Omental fat pad (tissue), 4 donors: ENCODE measurements around the gene CHRNB2. TPM values are rescaled to one million over a fixed set of nuclear protein-coding genes. Genes with fewer than 3 reads are reported as not detected.

Experiments used
- ATAC-seq: fragments of 150-250 bp; one replicate; pipeline ENCODE4 v1.9.1; 2016; ENCODE audit warnings: mild to moderate bottlenecking, moderate library complexity; ENCODE audit not compliant: low FRiP score
- DNase-seq: peaks from one replicate; pipeline ENCODE4 v3.0.0-alpha.2; 2019; ENCODE audit warnings: low spot score
- CTCF ChIP-seq, 3 donors: fragments of 450-650 bp; IDR thresholded peaks; one replicate each; pipeline ENCODE4 v1.5.1; 2016 to 2017; ENCODE audit warnings: antibody characterized with exemption in 3 of 3, mild to moderate bottlenecking in 3 of 3, moderate library complexity in 2 of 3
- total RNA-seq, 4 donors: library from RNA; depleted of rRNA; stranded (reverse); fragments of >200 nt; gene quantifications; one replicate each; pipeline ENCODE4 v1.1.0, GENCODE V29; 2016

Gene CHRNB2
- total RNA-seq, 4 donors from 2014 or later = 0.09 to 0.50 (median 0.12) TPM; not detected in 1

GRCh38 chr1:154598871-154599635, 31.5 kb downstream of the CHRNB2 start:
- ATAC-seq (no peak), DNase-seq (no peak)
- no peak for TF ChIP-seq CTCF (IDR thresholded peaks at IDR 0.05)

- ATAC-seq (no peak), DNase-seq (no peak)
- TF ChIP-seq CTCF (IDR thresholded peaks at IDR 0.05) = no peak
Observed at GRCh38 chr1:154599658-154600057, 32.1 kb downstream of the CHRNB2 start.

- no peak for DNase-seq
Observed at GRCh38 chr1:154603317-154603716, 35.7 kb downstream of the CHRNB2 start.

GRCh38 chr1:154605534-154605933, 38.0 kb downstream of the CHRNB2 start:
- ATAC-seq = no peak
- no peak for DNase-seq
- no peak for TF ChIP-seq CTCF (IDR thresholded peaks at IDR 0.05)

More at GRCh38 chr1:154603317-154603716, 35.7 kb downstream of the CHRNB2 start:
- TF ChIP-seq CTCF (IDR thresholded peaks at IDR 0.05) = no peak
- no peak for ATAC-seq

- TF ChIP-seq CTCF (IDR thresholded peaks at IDR 0.05) = no peak
- no peak for ATAC-seq
- no peak for DNase-seq
Observed at GRCh38 chr1:154607106-154607608, 39.6 kb downstream of the CHRNB2 start.

- TF ChIP-seq CTCF (IDR thresholded peaks at IDR 0.05) = no peak
- ATAC-seq (peak; percentile 92), DNase-seq (peak; percentile 70)
Observed at GRCh38 chr1:154607609-154608396, 40.2 kb downstream of the CHRNB2 start, which contains the start of gene ADAR. ADAR (minus strand) TSS chr1:154608186; CDS start chr1:154608006, 180 bp downstream.
